ENCODE measurements around the gene LPIN1. TPM values are rescaled to one million over a fixed set of nuclear protein-coding genes. Genes with fewer than 3 reads are reported as not detected.

The LPIN1 gene
- polyA plus RNA-seq, 2 of the 4 experiments (the other 2 are of a cell fraction) = 19.2 to 27.5 TPM

- no peaks in the 10 kb centered on the region for H3K9me3 ChIP-seq
- FAIRE-seq = no peak
- 76% methylated on average over 27 of the region's 27 CpGs for WGBS (ENCODE audit: missing lambda C conversion rate)
- peak overlapping the region; percentile 86 to 90 for H3K27ac ChIP-seq
- POLR2A ChIA-PET = interaction anchor here (1.0 to 2.4 kb wide), 2 partner anchors 48 to 61 kb away, joined by 3 to 10 read pairs; no protein-coding TSS in a partner anchor
- no peak for ATAC-seq
- H3K4me3 ChIP-seq = peak overlapping the region; percentile 64; the same call in 2 of the 3 replicates
- CTCF ChIA-PET = interaction anchor here (1.1 to 13.3 kb wide), 10 partner anchors 8 to 161 kb away, joined by 3 to 83 read pairs (median 20); no protein-coding TSS in a partner anchor
- no peak for DNase-seq (ENCODE audit: low read depth in 1 of 2, low spot score in 1 of 2)
- TF ChIP-seq POLR2A (IDR thresholded peaks at IDR 0.05; ENCODE audit: low read length) = no peak
- no peak for TF ChIP-seq RNF2 (IDR thresholded peaks at IDR 0.05; ENCODE audit: borderline replicate concordance, low read depth)
- no peak for TF ChIP-seq ZFP36 (IDR thresholded peaks at IDR 0.05; ENCODE audit: borderline replicate concordance, partially characterized antibody)
- no peak for TF ChIP-seq ELK1 (IDR thresholded peaks at IDR 0.05; ENCODE audit: low read depth, low read length)
- TF ChIP-seq ZSCAN20 (CRISPR knock-in tag; IDR thresholded peaks at IDR 0.05) = no peak
- TF ChIP-seq GATA3 (IDR thresholded peaks at IDR 0.05; ENCODE audit: borderline replicate concordance) = no peak
- TF ChIP-seq FOSB (CRISPR knock-in tag; IDR thresholded peaks at IDR 0.05) = no peak
- TF ChIP-seq HOXB5 (CRISPR knock-in tag; IDR thresholded peaks at IDR 0.05) = no peak
- TF ChIP-seq HMGXB4 (CRISPR knock-in tag; IDR thresholded peaks at IDR 0.05; ENCODE audit: borderline replicate concordance) = no peak
- TF ChIP-seq NPAS2 (CRISPR knock-in tag; IDR thresholded peaks at IDR 0.05; ENCODE audit: borderline replicate concordance) = no peak
- no peak for TF ChIP-seq NFE2L2 (conservative IDR thresholded peaks at IDR 0.05; ENCODE audit: low read length)
- TF ChIP-seq CBX8 (IDR thresholded peaks at IDR 0.05) = no peak
- peaks cover 47% of the 10 kb centered on the region for H3K4me1 ChIP-seq
- H3K4me2 ChIP-seq = peak overlapping the region; percentile 86
Measured at GRCh38 chr2:11745613-11746375, 638 bp upstream of the LPIN1 start.

- ATAC-seq (peak; percentile 11 to 35; a peak in 5 of 6 replicates), FAIRE-seq (no peak), DNase-seq (ENCODE audit: low read depth in 1 of 2, low spot score in 1 of 2) (peak in 1 of 2 experiments; percentile 35)
- whole genome bisulfite sequencing (ENCODE audit: missing lambda C conversion rate) = under 1% methylated on average over 19 of the region's 42 CpGs
- POLR2A ChIA-PET = interaction anchor here (1.0 kb wide), 1 partner anchor 62 kb away, joined by 3 read pairs; no protein-coding TSS in a partner anchor
- Histone ChIP-seq H3K4me2 (peak overlapping the region; percentile 86), H3K27ac (peak overlapping the region; percentile 86 to 90), H3K4me1 (peaks cover 47% of the 10 kb centered on the region), H3K9me3 (no peaks in the 10 kb centered on the region), H3K4me3 (peak overlapping the region; percentile 64)
- TF ChIP-seq ESRRA (IDR thresholded peaks at IDR 0.05; ENCODE audit: borderline replicate concordance, low read length) (peak; percentile 66; the same call in 1 of the 2 replicates), RAD21 (conservative IDR thresholded peaks at IDR 0.05 in 1 of 2, IDR thresholded peaks at IDR 0.05 in 1 of 2) (0 out of 5 replicates have a peak, but pooled peaks of 1 of the 2 experiments have one; percentile 11), KDM1A (IDR thresholded peaks at IDR 0.05; ENCODE audit: low read depth) (no peak), JUN (IDR thresholded peaks at IDR 0.05) (0 out of 5 replicates have a peak, but pooled peaks of 1 of the 2 experiments have one; percentile 43), PHF8 (IDR thresholded peaks at IDR 0.05; ENCODE audit: borderline replicate concordance, low read depth) (peak; percentile 56), MYC (IDR thresholded peaks at IDR 0.05; ENCODE audit: borderline replicate concordance, low read length) (no peak)
- CTCF ChIA-PET = interaction anchor here (0.7 to 13.3 kb wide), 11 partner anchors 8 to 163 kb away, joined by 3 to 83 read pairs (median 6); no protein-coding TSS in a partner anchor
Measured at GRCh38 chr2:11746807-11747459, 501 bp downstream of the LPIN1 start.

Data from A549 (cell line).